ENCODE data around the gene SLCO3A1. TPM values are rescaled to one million over a fixed set of nuclear protein-coding genes. Genes with fewer than 3 reads are reported as not detected.

The SLCO3A1 gene
- total and polyA plus RNA-seq, 2 experiments from 2014 or later, result 1.9 to 6.9 TPM

GRCh38 chr15:91824256-91824655 is 29.3 kb upstream of the SLCO3A1 start:
- Histone ChIP-seq H3K4me1 (ENCODE audit: insufficient read depth) (no peaks in the 10 kb centered on the region), H3K36me3 (ENCODE audit: low read depth) (no peaks in the 10 kb centered on the region), H3K9me3 (ENCODE audit: low read depth) (no peaks in the 10 kb centered on the region), H2AFZ (no peak overlapping the region), H3F3A (ENCODE audit: insufficient read depth) (no peaks in the 10 kb centered on the region), H3K27ac (no peak overlapping the region), H3K27me3 (replicated peaks; ENCODE audit: insufficient read depth) (no peaks in the 10 kb centered on the region), H3K4me3 (no peak overlapping the region), H4K20me1 (ENCODE audit: insufficient read depth) (no peaks in the 10 kb centered on the region), H3K9me2 (ENCODE audit: insufficient read depth) (no peaks in the 10 kb centered on the region), H3K4me2 (ENCODE audit: unreplicated experiment) (no peak overlapping the region), H3K79me2 (ENCODE audit: insufficient read depth) (no peaks in the 10 kb centered on the region), H3K9ac (no peak overlapping the region)
- no peak for DNase-seq
- 32 to 36% methylated on average over 3 of the region's 3 CpGs for WGBS, 2 experiments (ENCODE audit: low coverage in 1 of 2, low lambda C conversion rate in 2 of 2, missing lambda C conversion rate in 2 of 2)
- in situ Hi-C loops (cut with MboI), result no loop called here
- TF ChIP-seq EZH2 (IDR thresholded peaks at IDR 0.05; ENCODE audit: insufficient read depth, poor library complexity, severe bottlenecking) (no peak), EZH2phosphoT487 (IDR thresholded peaks at IDR 0.05; ENCODE audit: insufficient read depth, low read depth) (no peak)

- no peaks in the 10 kb centered on the region for H3F3A ChIP-seq (ENCODE audit: insufficient read depth)
- no peak for TF ChIP-seq EZH2 (IDR thresholded peaks at IDR 0.05; ENCODE audit: insufficient read depth, poor library complexity, severe bottlenecking)
- no peak for TF ChIP-seq EZH2phosphoT487 (IDR thresholded peaks at IDR 0.05; ENCODE audit: insufficient read depth, low read depth)
- no peaks in the 10 kb centered on the region for H3K36me3 ChIP-seq (ENCODE audit: low read depth)
- no peaks in the 10 kb centered on the region for H3K9me3 ChIP-seq (ENCODE audit: low read depth)
- H3K27ac ChIP-seq, result no peak overlapping the region
- no peak overlapping the region for H3K9ac ChIP-seq
- H4K20me1 ChIP-seq (ENCODE audit: insufficient read depth), result no peaks in the 10 kb centered on the region
- in situ Hi-C loops (cut with MboI), result no loop called here
- H3K79me2 ChIP-seq (ENCODE audit: insufficient read depth), result no peaks in the 10 kb centered on the region
- no peaks in the 10 kb centered on the region for H3K27me3 ChIP-seq (replicated peaks; ENCODE audit: insufficient read depth)
- H3K9me2 ChIP-seq (ENCODE audit: insufficient read depth), result no peaks in the 10 kb centered on the region
- no peak overlapping the region for H2AFZ ChIP-seq
- WGBS, 2 experiments (ENCODE audit: low coverage in 1 of 2, low lambda C conversion rate in 2 of 2, missing lambda C conversion rate in 2 of 2), result 29 to 45% methylated on average over 5 of the region's 5 CpGs
- no peak for DNase-seq
- H3K4me3 ChIP-seq, result no peak overlapping the region
- H3K4me1 ChIP-seq (ENCODE audit: insufficient read depth), result no peaks in the 10 kb centered on the region
- H3K4me2 ChIP-seq (ENCODE audit: unreplicated experiment), result no peak overlapping the region
Observed at GRCh38 chr15:91826443-91826842, 27.1 kb upstream of the SLCO3A1 start.

GRCh38 chr15:91833056-91833455 is 20.5 kb upstream of the SLCO3A1 start:
- 23 to 27% methylated on average over 2 of the region's 2 CpGs for WGBS, 2 experiments (ENCODE audit: low coverage in 1 of 2, low lambda C conversion rate in 2 of 2, missing lambda C conversion rate in 2 of 2)
- Histone ChIP-seq H3K4me1 (ENCODE audit: insufficient read depth) (no peaks in the 10 kb centered on the region), H3K27me3 (replicated peaks; ENCODE audit: insufficient read depth) (no peaks in the 10 kb centered on the region; the same call in 1 of the 2 replicates), H3K9ac (no peak overlapping the region), H3K36me3 (ENCODE audit: low read depth) (no peaks in the 10 kb centered on the region), H3F3A (ENCODE audit: insufficient read depth) (no peaks in the 10 kb centered on the region), H3K9me3 (ENCODE audit: low read depth) (no peaks in the 10 kb centered on the region), H3K79me2 (ENCODE audit: insufficient read depth) (no peaks in the 10 kb centered on the region), H3K27ac (no peak overlapping the region), H3K9me2 (ENCODE audit: insufficient read depth) (no peaks in the 10 kb centered on the region), H2AFZ (no peak overlapping the region), H3K4me2 (ENCODE audit: unreplicated experiment) (no peak overlapping the region), H4K20me1 (ENCODE audit: insufficient read depth) (no peaks in the 10 kb centered on the region), H3K4me3 (no peak overlapping the region)
- in situ Hi-C loops (cut with MboI), result no loop called here
- TF ChIP-seq EZH2 (IDR thresholded peaks at IDR 0.05; ENCODE audit: insufficient read depth, poor library complexity, severe bottlenecking) (no peak), EZH2phosphoT487 (IDR thresholded peaks at IDR 0.05; ENCODE audit: insufficient read depth, low read depth) (no peak)
- DNase-seq, result no peak

GRCh38 chr15:91839867-91840266 is 13.6 kb upstream of the SLCO3A1 start:
- no peaks in the 10 kb centered on the region for H3K79me2 ChIP-seq (ENCODE audit: insufficient read depth)
- no peak for DNase-seq
- H3K4me2 ChIP-seq (ENCODE audit: unreplicated experiment), result no peak overlapping the region
- no peak overlapping the region for H3K4me3 ChIP-seq
- no peaks in the 10 kb centered on the region for H3F3A ChIP-seq (ENCODE audit: insufficient read depth)
- in situ Hi-C loops (cut with MboI), result loop anchor here (10.0 kb wide), 1 partner anchor 245 kb away; no protein-coding TSS in a partner anchor
- TF ChIP-seq EZH2phosphoT487 (IDR thresholded peaks at IDR 0.05; ENCODE audit: insufficient read depth, low read depth), result no peak
- no peak for TF ChIP-seq EZH2 (IDR thresholded peaks at IDR 0.05; ENCODE audit: insufficient read depth, poor library complexity, severe bottlenecking)
- H3K9me3 ChIP-seq (ENCODE audit: low read depth), result no peaks in the 10 kb centered on the region
- H3K27ac ChIP-seq, result no peak overlapping the region
- H3K27me3 ChIP-seq (replicated peaks; ENCODE audit: insufficient read depth), result peaks cover 19% of the 10 kb centered on the region
- no peaks in the 10 kb centered on the region for H3K36me3 ChIP-seq (ENCODE audit: low read depth)
- H2AFZ ChIP-seq, result no peak overlapping the region
- H3K4me1 ChIP-seq (ENCODE audit: insufficient read depth), result no peaks in the 10 kb centered on the region
- no peak overlapping the region for H3K9ac ChIP-seq
- no peaks in the 10 kb centered on the region for H3K9me2 ChIP-seq (ENCODE audit: insufficient read depth)
- no peaks in the 10 kb centered on the region for H4K20me1 ChIP-seq (ENCODE audit: insufficient read depth)
- WGBS, 2 experiments (ENCODE audit: low coverage in 1 of 2, low lambda C conversion rate in 2 of 2, missing lambda C conversion rate in 2 of 2), result 76 to 87% methylated on average over 6 of the region's 6 CpGs

- H4K20me1 ChIP-seq (ENCODE audit: insufficient read depth), result no peaks in the 10 kb centered on the region
- no peaks in the 10 kb centered on the region for H3K36me3 ChIP-seq (ENCODE audit: low read depth)
- H3K27me3 ChIP-seq (replicated peaks; ENCODE audit: insufficient read depth), result peaks cover 24% of the 10 kb centered on the region
- H3K27ac ChIP-seq, result no peak overlapping the region
- no peaks in the 10 kb centered on the region for H3K9me3 ChIP-seq (ENCODE audit: low read depth)
- no peak for DNase-seq
- no peaks in the 10 kb centered on the region for H3K9me2 ChIP-seq (ENCODE audit: insufficient read depth)
- H3K4me1 ChIP-seq (ENCODE audit: insufficient read depth), result no peaks in the 10 kb centered on the region
- 48 to 57% methylated on average over 3 of the region's 3 CpGs for WGBS, 2 experiments (ENCODE audit: low coverage in 1 of 2, low lambda C conversion rate in 2 of 2, missing lambda C conversion rate in 2 of 2)
- TF ChIP-seq EZH2 (IDR thresholded peaks at IDR 0.05; ENCODE audit: insufficient read depth, poor library complexity, severe bottlenecking), result no peak
- TF ChIP-seq EZH2phosphoT487 (IDR thresholded peaks at IDR 0.05; ENCODE audit: insufficient read depth, low read depth), result no peak
- H2AFZ ChIP-seq, result no peak overlapping the region
- in situ Hi-C loops (cut with MboI), result loop anchor here (10.0 kb wide), 1 partner anchor 243 kb away; no protein-coding TSS in a partner anchor
- no peak overlapping the region for H3K4me3 ChIP-seq
- no peaks in the 10 kb centered on the region for H3K79me2 ChIP-seq (ENCODE audit: insufficient read depth)
- no peak overlapping the region for H3K9ac ChIP-seq
- H3K4me2 ChIP-seq (ENCODE audit: unreplicated experiment), result no peak overlapping the region
- H3F3A ChIP-seq (ENCODE audit: insufficient read depth), result no peaks in the 10 kb centered on the region
Observed at GRCh38 chr15:91841861-91842260, 11.6 kb upstream of the SLCO3A1 start.

All from GM23248 (cell line).